IMR-90 (cell line): ENCODE data around the gene BAZ2B. TPM values are rescaled to one million over a fixed set of nuclear protein-coding genes. Genes with fewer than 3 reads are reported as not detected.

Experiments used
- ATAC-seq: fragments of 200-7000 bp; cut with Tn5 transposase; 2 replicates; pipeline ENCODE4 v1.9.1; 2020; ENCODE audit warnings: low read depth, mild to moderate bottlenecking, moderate library complexity
- BruUV-seq: library from RNA; stranded (reverse); fragments of 400-500 nt; replicated peaks from 2 replicates; lab custom pipeline; 2021; lab: Mats Ljungman, UMichigan
- CTCF ChIA-PET: fragments of 300-600 bp; formaldehyde crosslinking; extraction: SDS; loops from one replicate; lab custom pipeline; 2021; ENCODE audit warnings: antibody characterized with exemption; lab: Yijun Ruan, JAX
- POLR2A ChIA-PET: fragments of 300-600 bp; sonication (Branson Sonifier 250); formaldehyde crosslinking; loops from one replicate; lab custom pipeline; 2022; ENCODE audit warnings: antibody characterized with exemption; ENCODE audit not compliant: unreplicated experiment; lab: Charles Lee
- DNase-seq: peaks from one replicate; pipeline ENCODE4 v3.0.0; 2013
- H2AFZ ChIP-seq: replicated peaks from 2 replicates; pipeline ENCODE3; 2013; ENCODE audit warnings: low read length, mild to moderate bottlenecking; ENCODE audit not compliant: poor library complexity
- H2AK5ac ChIP-seq: 2 replicates; pipeline ENCODE4 v1.6.1; 2013; ENCODE audit warnings: low read depth, low read length, inconsistent platforms
- H2AK9ac ChIP-seq: replicated peaks from 2 replicates; pipeline ENCODE3; 2013; ENCODE audit warnings: mild to moderate bottlenecking, low read depth, low read length, moderate library complexity; ENCODE audit not compliant: poor library complexity
- H2BK120ac ChIP-seq: 2 replicates; pipeline ENCODE4 v1.6.1; 2013; ENCODE audit warnings: low read depth, low read length, inconsistent platforms
- H2BK15ac ChIP-seq: 3 replicates; pipeline ENCODE4 v1.6.1; 2013; ENCODE audit warnings: low read depth, low read length, inconsistent platforms
- H2BK20ac ChIP-seq: 2 replicates; pipeline ENCODE4 v1.6.1; 2013; ENCODE audit warnings: low read depth, mild to moderate bottlenecking, inconsistent platforms, low read length, moderate library complexity
- H2BK5ac ChIP-seq: 2 replicates; pipeline ENCODE4 v1.6.1; 2013; ENCODE audit warnings: mild to moderate bottlenecking, low read depth, low read length, inconsistent platforms; ENCODE audit not compliant: poor library complexity, severe bottlenecking
- H3K14ac ChIP-seq: replicated peaks from 2 replicates; pipeline ENCODE4 v1.6.1; 2013; ENCODE audit warnings: low read depth, low read length, inconsistent platforms
- H3K18ac ChIP-seq: 2 replicates; pipeline ENCODE4 v1.6.1; 2013; ENCODE audit warnings: low read depth, low read length, control low read depth
- H3K23ac ChIP-seq: 2 replicates; pipeline ENCODE4 v1.6.1; 2013; ENCODE audit warnings: low read depth, low read length, inconsistent platforms
- H3K27ac ChIP-seq: 2 replicates; pipeline ENCODE4 v1.5.1; 2013; ENCODE audit warnings: mild to moderate bottlenecking, control low read depth, low read length; ENCODE audit not compliant: insufficient read depth
- H3K27me3 ChIP-seq: 2 replicates; pipeline ENCODE4 v1.6.1; 2013; ENCODE audit warnings: low read length; ENCODE audit not compliant: control insufficient read depth, insufficient read depth
- H3K36me3 ChIP-seq: 2 replicates; pipeline ENCODE4 v1.6.1; 2013; ENCODE audit warnings: low read length, mixed read lengths; ENCODE audit not compliant: control insufficient read depth, insufficient read depth
- H3K4ac ChIP-seq: 2 replicates; pipeline ENCODE4 v1.6.1; 2013; ENCODE audit warnings: low read depth, low read length, inconsistent platforms
- H3K4me1 ChIP-seq: 2 replicates; pipeline ENCODE4 v1.6.1; 2013; ENCODE audit warnings: low read length, mixed read lengths; ENCODE audit not compliant: control insufficient read depth, insufficient read depth
- H3K4me2 ChIP-seq: 2 replicates; pipeline ENCODE4 v1.6.1; 2013; ENCODE audit warnings: low read depth, mild to moderate bottlenecking, control low read depth, low read length, moderate library complexity
- H3K4me3 ChIP-seq: 2 replicates; pipeline ENCODE4 v1.5.1; 2013; ENCODE audit warnings: low read depth, mild to moderate bottlenecking, control low read depth, low read length, moderate library complexity; ENCODE audit not compliant: insufficient read depth
- H3K56ac ChIP-seq: 2 replicates; pipeline ENCODE4 v1.6.1; 2013; ENCODE audit warnings: low read length, inconsistent platforms; ENCODE audit not compliant: insufficient read depth; ENCODE audit errors: extremely low read depth
- H3K79me1 ChIP-seq, 2 experiments: 2 replicates each; pipeline ENCODE4 v1.6.1; 2013; ENCODE audit warnings: low read length in 2 of 2, inconsistent platforms in 1 of 2, low read depth in 1 of 2
- H3K9ac ChIP-seq: 2 replicates; pipeline ENCODE4 v1.6.1; 2013; ENCODE audit warnings: low read depth, low read length, control low read depth
- H3K9me1 ChIP-seq: 2 replicates; pipeline ENCODE4 v1.6.1; 2013; ENCODE audit warnings: low read length, inconsistent platforms; ENCODE audit not compliant: insufficient read depth
- H3K9me3 ChIP-seq: 2 replicates; pipeline ENCODE4 v1.6.1; 2013; ENCODE audit warnings: low read length; ENCODE audit not compliant: control insufficient read depth, insufficient read depth
- H4K20me1 ChIP-seq: 2 replicates; pipeline ENCODE4 v1.6.1; 2013; ENCODE audit warnings: low read length, inconsistent platforms; ENCODE audit not compliant: insufficient read depth
- H4K5ac ChIP-seq: 2 replicates; pipeline ENCODE4 v1.6.1; 2013; ENCODE audit warnings: mild to moderate bottlenecking, low read depth, low read length, control low read depth
- H4K8ac ChIP-seq, 2 experiments: 2 replicates each; pipeline ENCODE4 v1.6.1; 2013; ENCODE audit warnings: low read depth in 2 of 2, low read length in 2 of 2, control low read depth in 1 of 2, inconsistent platforms in 1 of 2
- H4K91ac ChIP-seq: 2 replicates; pipeline ENCODE4 v1.6.1; 2013; ENCODE audit warnings: low read depth, low read length, inconsistent platforms; ENCODE audit not compliant: insufficient read depth
- CHD1 ChIP-seq: IDR thresholded peaks from 2 replicates; pipeline ENCODE4 v1.6.1; 2012; ENCODE audit warnings: low read depth, low read length, improper control_type of control experiment
- FOS ChIP-seq: fragments of 150-350 bp; IDR thresholded peaks from 2 replicates; pipeline ENCODE4 v1.6.1; 2016; ENCODE audit warnings: low read depth, low read length
- NFE2L2 ChIP-seq: fragments of 150-350 bp; IDR thresholded peaks from 2 replicates; pipeline ENCODE4 v1.6.1; 2016; ENCODE audit warnings: low read depth, mild to moderate bottlenecking, low read length
- POLR2A ChIP-seq: IDR thresholded peaks from 2 replicates; pipeline ENCODE4 v1.6.1; 2012; ENCODE audit warnings: mild to moderate bottlenecking, low read depth, low read length
- RCOR1 ChIP-seq: IDR thresholded peaks from 2 replicates; pipeline ENCODE4 v1.6.1; 2012; ENCODE audit warnings: mild to moderate bottlenecking, low read length, improper control_type of control experiment; ENCODE audit not compliant: insufficient replicate concordance
- RFX5 ChIP-seq: IDR thresholded peaks from 2 replicates; pipeline ENCODE4 v1.8.0; 2012; ENCODE audit warnings: low read depth, mild to moderate bottlenecking, low read length, moderate library complexity
- USF2 ChIP-seq: fragments of 150-350 bp; IDR thresholded peaks from 2 replicates; pipeline ENCODE4 v1.6.1; 2017; ENCODE audit warnings: mild to moderate bottlenecking, antibody characterized with exemption, low read length, low read depth
- WGBS, 2 experiments: methylation state at CpG; one replicate each; pipeline versions ENCODE4 v1.1.5 to v1.1.7; 2013; ENCODE audit warnings: missing lambda C conversion rate in 2 of 2; ENCODE audit not compliant: insufficient read length in 1 of 2; ENCODE audit errors: extremely low coverage in 2 of 2; 5-methylcytosine and 5-hydroxymethylcytosine counted together
- dilution Hi-C: fragments of 300-500 bp; cut with HindIII; formaldehyde crosslinking; loops from one replicate; pipeline ENCODE4 v1.14.3; 2018; ENCODE audit warnings: low sequenced_read_pairs; ENCODE audit not compliant: unreplicated experiment
- in situ Hi-C: fragments of 300-500 bp; cut with MboI; formaldehyde crosslinking; loops from 3 replicates; pipeline ENCODE4 v1.14.3; 2019; ENCODE audit warnings: low sequenced_read_pairs, inconsistent platforms, mixed read lengths
- intact Hi-C: fragments of 100-400 bp; cut with micrococcal nuclease; formaldehyde crosslinking; loops from 2 replicates; pipeline ENCODE4 v1.10.0; 2022
- polyA plus RNA-seq, 3 experiments: library from polyadenylated mRNA; depleted of rRNA; stranded (reverse); fragments of >200 nt; gene quantifications; 2 replicates each; pipeline ENCODE4 v1.2.3, GENCODE V29; 2012; ENCODE audit warnings: low replicate concordance in 1 of 3
- total RNA-seq: library from RNA; depleted of rRNA; stranded (reverse); fragments of >200 nt; gene quantifications from 2 replicates; pipeline ENCODE4 v1.2.3, GENCODE V29; 2012

Gene BAZ2B
- total and polyA plus RNA-seq, 2 of the 4 experiments (the other 2 are of a cell fraction): 8.9 to 42.1 TPM

GRCh38 chr2:159539701-159540100 lies 76.6 kb downstream of the BAZ2B start:
- Histone ChIP-seq H4K8ac (no peak overlapping the region), H2AK5ac (no peak overlapping the region), H3K18ac (no peak overlapping the region), H3K14ac (no peak overlapping the region), H3K9me1 (no peaks in the 10 kb centered on the region), H3K4ac (no peak overlapping the region), H2AFZ (no peak overlapping the region), H3K27me3 (no peaks in the 10 kb centered on the region), H2AK9ac (no peak overlapping the region), H3K36me3 (peaks cover 5% of the 10 kb centered on the region; the same call in 1 of the 2 replicates), H3K27ac (no peak overlapping the region), H3K4me2 (no peak overlapping the region), H3K4me3 (no peak overlapping the region), H3K4me1 (no peaks in the 10 kb centered on the region), H4K20me1 (no peaks in the 10 kb centered on the region), H3K79me1 (peaks cover 0 to 2% of the 10 kb centered on the region in 2 experiments; a peak in 2 of 4 replicates), H2BK20ac (no peak overlapping the region), H3K23ac (no peak overlapping the region), H2BK120ac (no peak overlapping the region), H4K5ac (no peak overlapping the region), H4K91ac (no peak overlapping the region), H2BK5ac (no peak overlapping the region), H2BK15ac (no peak overlapping the region), H3K56ac (no peak overlapping the region), H3K9me3 (peaks cover 3% of the 10 kb centered on the region), H3K9ac (no peak overlapping the region)
- dilution Hi-C loops: no loop called here
- CTCF ChIA-PET: interaction anchor here (1.3 kb wide), 1 partner anchor 10 kb away, joined by 3 read pairs; no protein-coding TSS in a partner anchor
- no peak for DNase-seq
- in situ Hi-C loops: no loop called here
- no peak for ATAC-seq
- TF ChIP-seq RCOR1: no peak
- no peak for TF ChIP-seq NFE2L2
- TF ChIP-seq POLR2A: no peak
- no peak for TF ChIP-seq USF2
- TF ChIP-seq RFX5: no peak
- no peak for TF ChIP-seq FOS
- no peak for TF ChIP-seq CHD1
- intact Hi-C loops: loop anchor here (10.0 kb wide), 1 partner anchor 1495 kb away; no protein-coding TSS in a partner anchor
- WGBS, 2 experiments: no CpG with 5 or more reads among the region's 1 CpG
- no TSS peak for BruUV-seq
- POLR2A ChIA-PET: no interaction called here
